Measurements from ENCODE around the gene NGFR.
A peak's percentile ranks its signal among the peaks of the same experiment; 100 is the strongest.

The NGFR gene, protein sequence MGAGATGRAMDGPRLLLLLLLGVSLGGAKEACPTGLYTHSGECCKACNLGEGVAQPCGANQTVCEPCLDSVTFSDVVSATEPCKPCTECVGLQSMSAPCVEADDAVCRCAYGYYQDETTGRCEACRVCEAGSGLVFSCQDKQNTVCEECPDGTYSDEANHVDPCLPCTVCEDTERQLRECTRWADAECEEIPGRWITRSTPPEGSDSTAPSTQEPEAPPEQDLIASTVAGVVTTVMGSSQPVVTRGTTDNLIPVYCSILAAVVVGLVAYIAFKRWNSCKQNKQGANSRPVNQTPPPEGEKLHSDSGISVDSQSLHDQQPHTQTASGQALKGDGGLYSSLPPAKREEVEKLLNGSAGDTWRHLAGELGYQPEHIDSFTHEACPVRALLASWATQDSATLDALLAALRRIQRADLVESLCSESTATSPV

DNA sequence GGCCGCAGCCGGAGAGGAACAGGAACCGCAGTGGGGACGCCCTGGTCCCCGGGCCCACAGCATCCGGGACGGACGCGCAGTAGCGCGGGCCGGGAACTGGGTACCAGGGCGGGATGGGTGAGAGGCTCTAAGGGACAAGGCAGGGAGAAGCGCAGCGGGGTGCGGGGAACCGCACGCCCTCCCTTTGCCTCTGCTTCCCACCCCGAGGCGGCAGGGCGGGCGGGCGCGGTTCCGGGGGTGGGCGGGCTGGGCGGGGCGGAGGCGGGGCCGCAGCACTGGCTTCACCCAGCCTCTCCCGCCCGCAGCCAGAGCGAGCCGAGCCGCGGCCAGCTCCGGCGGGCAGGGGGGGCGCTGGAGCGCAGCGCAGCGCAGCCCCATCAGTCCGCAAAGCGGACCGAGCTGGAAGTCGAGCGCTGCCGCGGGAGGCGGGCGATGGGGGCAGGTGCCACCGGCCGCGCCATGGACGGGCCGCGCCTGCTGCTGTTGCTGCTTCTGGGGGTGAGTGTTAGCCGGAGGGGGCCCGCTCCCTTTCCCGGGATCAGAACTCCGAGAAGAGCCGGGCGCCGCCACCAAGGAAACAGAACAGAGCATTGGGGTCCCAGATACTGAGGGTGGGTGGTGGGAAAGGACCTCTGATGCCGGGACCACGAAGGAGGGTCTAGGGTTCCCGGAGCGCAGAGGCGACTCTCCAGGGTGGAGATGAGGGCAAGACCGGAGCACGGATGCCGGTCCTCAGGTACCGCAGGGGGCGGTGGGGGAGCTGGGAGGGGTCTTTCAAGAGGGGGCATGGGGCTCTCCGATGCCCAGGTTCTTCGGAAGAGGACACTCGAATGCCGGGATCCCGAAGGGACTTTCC, at the start of gene NGFR:
Gene NGFR (plus strand): TSS at position 308 of the 856 bp plus-strand sequence. CDS start 125 bp downstream, at position 433.
- no peaks in the 10 kb centered on the region for H3K36me3 ChIP-seq (ENCODE audit: insufficient read depth, low read length)
- peaks cover 17 to 19% of the 10 kb centered on the region in 2 donors for H3K27me3 ChIP-seq (ENCODE audit: control insufficient read depth in 1 of 2, insufficient read depth in 2 of 2, low read length in 2 of 2)
- peaks cover 9% of the 10 kb centered on the region for H3K4me1 ChIP-seq (ENCODE audit: insufficient read depth, low read length)
- H3K9me3 ChIP-seq (ENCODE audit: low read length), result no peaks in the 10 kb centered on the region
- H3K9ac ChIP-seq (ENCODE audit: low read length), result no peak within 1 kb of the TSS
- no peak within 1 kb of the TSS for H3K27ac ChIP-seq (ENCODE audit: low read depth, low read length)
- H3K4me3 ChIP-seq (ENCODE audit: low read depth in 1 of 2, low read length in 2 of 2), result peak within 1 kb of the TSS; percentile 53 to 56

DNA sequence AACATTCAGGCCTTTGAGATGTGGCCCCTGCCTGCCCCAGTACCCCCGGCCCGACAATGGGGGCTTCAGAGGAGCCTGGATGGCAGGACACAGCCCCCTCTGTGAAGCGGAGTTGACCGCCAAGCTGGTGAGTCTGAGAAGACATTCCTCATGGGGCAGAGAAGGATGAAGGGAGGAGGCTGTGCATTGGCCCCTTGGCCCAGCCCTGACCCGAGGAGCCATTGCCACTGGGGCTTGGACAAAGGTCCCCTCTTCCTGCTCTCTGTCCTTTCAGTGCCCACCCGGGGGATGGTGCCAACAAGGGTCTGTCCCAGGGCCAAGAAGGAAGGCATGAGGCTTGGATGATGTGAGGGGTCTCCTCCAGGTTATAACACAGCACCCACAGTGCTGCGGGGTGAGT, 49.5 kb upstream of the NGFR start:
- Histone ChIP-seq H3K9me3 (ENCODE audit: low read length) (no peaks in the 10 kb centered on the region), H3K27ac (ENCODE audit: low read depth, low read length) (no peak overlapping the region), H3K27me3 (ENCODE audit: control insufficient read depth in 1 of 2, insufficient read depth in 2 of 2, low read length in 2 of 2) (no peaks in the 10 kb centered on the region), H3K36me3 (ENCODE audit: insufficient read depth, low read length) (no peaks in the 10 kb centered on the region), H3K4me3 (ENCODE audit: low read depth in 1 of 2, low read length in 2 of 2) (no peak overlapping the region), H3K4me1 (ENCODE audit: insufficient read depth, low read length) (no peaks in the 10 kb centered on the region), H3K9ac (ENCODE audit: low read length) (no peak overlapping the region)

DNA sequence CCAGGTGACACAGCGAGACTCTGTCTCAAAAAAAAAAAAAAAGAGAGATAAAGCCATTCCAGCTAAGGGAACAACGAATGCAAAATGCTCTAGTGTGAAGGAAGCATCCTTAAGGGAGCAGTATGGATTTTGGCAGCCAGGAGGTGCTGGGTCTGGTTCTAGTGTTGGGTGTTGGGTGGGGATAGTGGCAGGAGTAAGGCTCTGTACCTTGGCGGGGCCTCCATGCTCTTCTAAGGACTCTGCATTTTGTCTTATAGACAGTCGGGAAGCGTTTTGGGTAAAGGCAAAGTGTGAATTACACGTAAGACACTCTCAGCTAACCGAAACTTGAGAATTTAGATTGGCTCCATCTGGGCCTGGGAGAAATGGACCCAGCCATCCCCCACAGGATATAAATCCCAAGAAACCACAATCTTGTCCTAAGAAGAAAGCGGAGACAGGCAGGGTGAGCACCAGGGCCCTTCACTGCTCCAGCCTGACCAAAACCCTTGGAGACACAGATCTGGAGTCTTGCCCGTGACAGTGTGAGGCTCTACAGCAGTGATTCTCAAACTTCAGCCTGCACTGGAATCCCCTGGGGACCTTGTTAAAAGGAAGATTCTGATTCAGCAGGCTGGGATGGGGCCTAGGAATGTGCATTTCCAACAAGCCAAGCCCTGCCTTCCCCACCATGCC, 47.3 kb upstream of the NGFR start:
- Histone ChIP-seq H3K4me3 (ENCODE audit: low read depth in 1 of 2, low read length in 2 of 2) (no peak overlapping the region), H3K9ac (ENCODE audit: low read length) (no peak overlapping the region), H3K27ac (ENCODE audit: low read depth, low read length) (no peak overlapping the region), H3K4me1 (ENCODE audit: insufficient read depth, low read length) (no peaks in the 10 kb centered on the region), H3K27me3 (ENCODE audit: control insufficient read depth in 1 of 2, insufficient read depth in 2 of 2, low read length in 2 of 2) (no peaks in the 10 kb centered on the region), H3K9me3 (ENCODE audit: low read length) (no peaks in the 10 kb centered on the region), H3K36me3 (ENCODE audit: insufficient read depth, low read length) (no peaks in the 10 kb centered on the region)

DNA sequence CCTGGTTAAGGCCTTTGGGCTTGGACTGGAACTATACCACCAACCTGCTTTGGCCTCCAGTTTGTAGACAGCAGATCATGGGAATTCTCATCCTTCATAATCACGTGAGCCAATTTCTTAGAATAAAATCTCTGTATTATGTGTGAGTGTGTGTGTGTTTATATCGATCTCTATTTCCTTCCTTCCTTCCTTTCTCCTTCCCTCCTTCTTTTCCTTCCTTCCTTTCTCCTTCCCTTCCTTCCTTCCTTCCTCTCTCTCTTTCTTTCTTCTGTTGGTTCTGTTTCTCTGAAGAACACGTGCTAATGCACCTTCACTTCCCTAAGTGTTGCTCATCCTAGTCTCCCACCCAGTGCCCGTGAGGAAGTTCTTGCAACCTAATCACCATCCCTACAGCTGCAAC, 44.9 kb upstream of the NGFR start:
- no peak overlapping the region for H3K9ac ChIP-seq (ENCODE audit: low read length)
- H3K27ac ChIP-seq (ENCODE audit: low read depth, low read length), result no peak overlapping the region
- no peaks in the 10 kb centered on the region for H3K36me3 ChIP-seq (ENCODE audit: insufficient read depth, low read length)
- H3K4me3 ChIP-seq (ENCODE audit: low read depth in 1 of 2, low read length in 2 of 2), result no peak overlapping the region
- H3K27me3 ChIP-seq (ENCODE audit: control insufficient read depth in 1 of 2, insufficient read depth in 2 of 2, low read length in 2 of 2), result no peaks in the 10 kb centered on the region
- no peaks in the 10 kb centered on the region for H3K4me1 ChIP-seq (ENCODE audit: insufficient read depth, low read length)
- H3K9me3 ChIP-seq (ENCODE audit: low read length), result no peaks in the 10 kb centered on the region

GRCh38 chr17:49450735-49451134, 44.4 kb upstream of the NGFR start:
- Histone ChIP-seq H3K4me3 (ENCODE audit: low read depth in 1 of 2, low read length in 2 of 2) (no peak overlapping the region), H3K9ac (ENCODE audit: low read length) (no peak overlapping the region), H3K27ac (ENCODE audit: low read depth, low read length) (no peak overlapping the region), H3K9me3 (ENCODE audit: low read length) (no peaks in the 10 kb centered on the region), H3K4me1 (ENCODE audit: insufficient read depth, low read length) (no peaks in the 10 kb centered on the region), H3K27me3 (ENCODE audit: control insufficient read depth in 1 of 2, insufficient read depth in 2 of 2, low read length in 2 of 2) (no peaks in the 10 kb centered on the region), H3K36me3 (ENCODE audit: insufficient read depth, low read length) (no peaks in the 10 kb centered on the region)

GRCh38 chr17:49452201-49452600, 42.9 kb upstream of the NGFR start:
- Histone ChIP-seq H3K9me3 (ENCODE audit: low read length) (no peaks in the 10 kb centered on the region), H3K4me1 (ENCODE audit: insufficient read depth, low read length) (no peaks in the 10 kb centered on the region)

GRCh38 chr17:49452661-49453060, 42.4 kb upstream of the NGFR start:
- Histone ChIP-seq H3K27me3 (ENCODE audit: control insufficient read depth in 1 of 2, insufficient read depth in 2 of 2, low read length in 2 of 2) (peaks cover 0 to 12% of the 10 kb centered on the region in 2 donors), H3K4me1 (ENCODE audit: insufficient read depth, low read length) (no peaks in the 10 kb centered on the region), H3K9me3 (ENCODE audit: low read length) (no peaks in the 10 kb centered on the region), H3K27ac (ENCODE audit: low read depth, low read length) (no peak overlapping the region), H3K4me3 (ENCODE audit: low read depth in 1 of 2, low read length in 2 of 2) (no peak overlapping the region), H3K9ac (ENCODE audit: low read length) (no peak overlapping the region), H3K36me3 (ENCODE audit: insufficient read depth, low read length) (no peaks in the 10 kb centered on the region)

More at GRCh38 chr17:49452201-49452600, 42.9 kb upstream of the NGFR start:
- no peak overlapping the region for H3K27ac ChIP-seq (ENCODE audit: low read depth, low read length)
- H3K27me3 ChIP-seq (ENCODE audit: control insufficient read depth in 1 of 2, insufficient read depth in 2 of 2, low read length in 2 of 2), result peaks cover 0 to 7% of the 10 kb centered on the region in 2 donors
- H3K4me3 ChIP-seq (ENCODE audit: low read depth in 1 of 2, low read length in 2 of 2), result no peak overlapping the region
- H3K9ac ChIP-seq (ENCODE audit: low read length), result no peak overlapping the region
- no peaks in the 10 kb centered on the region for H3K36me3 ChIP-seq (ENCODE audit: insufficient read depth, low read length)

DNA sequence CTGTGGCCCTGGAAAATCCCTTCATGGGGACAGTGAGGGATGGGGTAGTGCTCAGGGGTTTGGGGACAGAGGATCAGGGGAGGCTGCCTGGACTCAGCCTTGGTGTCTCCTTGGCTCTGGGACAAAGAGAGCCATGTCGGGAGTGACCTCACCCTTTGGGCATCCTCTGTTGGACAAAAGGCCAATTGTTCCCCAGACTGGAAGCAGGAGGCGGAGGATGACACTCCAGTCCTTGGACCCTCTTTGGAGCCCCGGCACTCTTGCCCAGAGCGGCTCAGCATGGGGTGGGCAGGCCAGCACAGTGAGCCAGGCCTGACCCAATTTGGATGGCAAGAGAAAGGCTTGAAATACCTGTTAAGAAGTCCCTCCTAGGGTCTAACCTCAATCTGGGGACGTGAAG, 41.0 kb upstream of the NGFR start:
- no peaks in the 10 kb centered on the region for H3K4me1 ChIP-seq (ENCODE audit: insufficient read depth, low read length)
- H3K4me3 ChIP-seq (ENCODE audit: low read depth in 1 of 2, low read length in 2 of 2), result no peak overlapping the region
- H3K27ac ChIP-seq (ENCODE audit: low read depth, low read length), result no peak overlapping the region
- no peaks in the 10 kb centered on the region for H3K36me3 ChIP-seq (ENCODE audit: insufficient read depth, low read length)
- H3K27me3 ChIP-seq (ENCODE audit: control insufficient read depth in 1 of 2, insufficient read depth in 2 of 2, low read length in 2 of 2), result peaks cover 0 to 15% of the 10 kb centered on the region in 2 donors
- no peaks in the 10 kb centered on the region for H3K9me3 ChIP-seq (ENCODE audit: low read length)
- H3K9ac ChIP-seq (ENCODE audit: low read length), result no peak overlapping the region

DNA sequence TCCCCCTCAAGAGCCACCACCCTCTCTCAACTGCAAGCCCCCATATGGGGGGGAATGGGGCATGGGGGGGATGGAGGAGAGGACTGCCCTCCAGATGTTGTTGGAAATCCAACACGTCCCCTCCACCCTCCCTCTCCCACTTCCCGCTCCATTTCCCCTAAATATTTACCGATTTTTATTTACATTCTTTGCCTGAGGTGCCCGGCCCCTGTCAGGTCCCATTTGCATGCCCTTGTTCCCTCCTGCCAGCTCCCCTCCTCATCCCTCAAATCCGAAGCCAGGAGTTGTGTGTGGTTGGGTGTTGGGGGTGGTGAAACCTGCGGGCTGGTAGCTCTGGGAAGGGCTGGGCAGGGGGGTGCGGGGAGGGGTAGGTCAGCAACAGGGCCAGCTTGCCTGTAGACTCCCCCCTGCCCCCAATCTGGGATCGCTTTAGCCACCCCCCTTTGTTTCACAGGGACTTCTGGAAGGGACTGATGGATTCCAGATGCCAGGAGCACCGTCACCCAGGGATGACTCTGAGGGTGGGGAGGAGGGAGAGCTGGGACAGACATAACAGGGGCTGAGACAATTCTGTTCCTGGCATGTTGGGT, 39.7 kb upstream of the NGFR start:
- Histone ChIP-seq H3K27ac (ENCODE audit: low read depth, low read length) (no peak overlapping the region), H3K9me3 (ENCODE audit: low read length) (no peaks in the 10 kb centered on the region), H3K27me3 (ENCODE audit: control insufficient read depth in 1 of 2, insufficient read depth in 2 of 2, low read length in 2 of 2) (peaks cover 0 to 19% of the 10 kb centered on the region in 2 donors), H3K36me3 (ENCODE audit: insufficient read depth, low read length) (no peaks in the 10 kb centered on the region), H3K4me1 (ENCODE audit: insufficient read depth, low read length) (no peaks in the 10 kb centered on the region), H3K9ac (ENCODE audit: low read length) (no peak overlapping the region), H3K4me3 (ENCODE audit: low read depth in 1 of 2, low read length in 2 of 2) (no peak overlapping the region)

DNA sequence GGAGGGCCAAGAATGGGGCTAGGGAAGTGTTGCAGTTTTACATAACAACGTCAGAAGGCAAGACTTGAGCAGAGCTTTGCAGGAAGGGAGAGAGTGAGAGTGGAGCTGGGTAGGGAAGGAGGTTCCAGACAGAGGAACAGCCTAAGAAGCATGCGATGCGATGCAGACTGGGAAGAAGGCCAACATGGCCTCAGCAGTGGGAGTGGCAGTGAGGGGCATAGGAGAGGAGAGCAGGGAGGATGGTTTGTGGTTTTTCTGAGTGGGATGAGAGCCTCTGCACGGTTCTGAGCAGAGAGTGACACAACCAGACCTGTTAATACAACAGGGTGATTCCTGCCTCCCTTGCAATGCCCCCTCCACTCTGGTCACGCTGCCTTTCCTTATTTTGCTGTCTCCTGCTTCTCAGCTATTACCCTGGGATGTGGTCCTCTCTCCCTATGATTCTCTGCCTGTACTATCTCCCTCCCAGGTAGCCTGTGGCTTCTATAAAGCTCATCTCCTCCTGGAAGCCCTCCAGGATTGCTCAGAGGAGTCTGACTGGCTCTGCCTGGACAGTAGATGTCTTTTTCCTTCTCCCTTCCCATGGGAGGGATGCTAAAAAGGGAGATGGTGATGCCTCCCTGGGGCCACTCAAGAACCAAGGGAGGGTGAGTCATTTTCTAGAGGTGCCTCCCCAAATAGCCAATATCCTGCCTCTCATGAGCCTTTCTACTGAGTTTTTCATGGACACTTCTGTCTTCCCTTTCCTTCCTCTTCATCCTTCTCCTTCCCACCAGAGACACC, 38.7 kb upstream of the NGFR start:
- H3K27ac ChIP-seq (ENCODE audit: low read depth, low read length), result no peak overlapping the region
- no peaks in the 10 kb centered on the region for H3K4me1 ChIP-seq (ENCODE audit: insufficient read depth, low read length)
- H3K9me3 ChIP-seq (ENCODE audit: low read length), result no peaks in the 10 kb centered on the region
- H3K4me3 ChIP-seq (ENCODE audit: low read depth in 1 of 2, low read length in 2 of 2), result no peak overlapping the region
- H3K36me3 ChIP-seq (ENCODE audit: insufficient read depth, low read length), result no peaks in the 10 kb centered on the region
- H3K9ac ChIP-seq (ENCODE audit: low read length), result no peak overlapping the region
- peaks cover 0 to 19% of the 10 kb centered on the region in 2 donors for H3K27me3 ChIP-seq (ENCODE audit: control insufficient read depth in 1 of 2, insufficient read depth in 2 of 2, low read length in 2 of 2)
